GM10847 (cell line): Measurements from ENCODE around the gene UQCRFS1.

Source experiments
- POLR2A ChIP-seq: IDR thresholded peaks from 2 replicates; pipeline ENCODE4 v1.6.1; 2011; ENCODE audit not compliant: insufficient read length; ENCODE audit errors: extremely low read depth

UQCRFS1 gene

DNA sequence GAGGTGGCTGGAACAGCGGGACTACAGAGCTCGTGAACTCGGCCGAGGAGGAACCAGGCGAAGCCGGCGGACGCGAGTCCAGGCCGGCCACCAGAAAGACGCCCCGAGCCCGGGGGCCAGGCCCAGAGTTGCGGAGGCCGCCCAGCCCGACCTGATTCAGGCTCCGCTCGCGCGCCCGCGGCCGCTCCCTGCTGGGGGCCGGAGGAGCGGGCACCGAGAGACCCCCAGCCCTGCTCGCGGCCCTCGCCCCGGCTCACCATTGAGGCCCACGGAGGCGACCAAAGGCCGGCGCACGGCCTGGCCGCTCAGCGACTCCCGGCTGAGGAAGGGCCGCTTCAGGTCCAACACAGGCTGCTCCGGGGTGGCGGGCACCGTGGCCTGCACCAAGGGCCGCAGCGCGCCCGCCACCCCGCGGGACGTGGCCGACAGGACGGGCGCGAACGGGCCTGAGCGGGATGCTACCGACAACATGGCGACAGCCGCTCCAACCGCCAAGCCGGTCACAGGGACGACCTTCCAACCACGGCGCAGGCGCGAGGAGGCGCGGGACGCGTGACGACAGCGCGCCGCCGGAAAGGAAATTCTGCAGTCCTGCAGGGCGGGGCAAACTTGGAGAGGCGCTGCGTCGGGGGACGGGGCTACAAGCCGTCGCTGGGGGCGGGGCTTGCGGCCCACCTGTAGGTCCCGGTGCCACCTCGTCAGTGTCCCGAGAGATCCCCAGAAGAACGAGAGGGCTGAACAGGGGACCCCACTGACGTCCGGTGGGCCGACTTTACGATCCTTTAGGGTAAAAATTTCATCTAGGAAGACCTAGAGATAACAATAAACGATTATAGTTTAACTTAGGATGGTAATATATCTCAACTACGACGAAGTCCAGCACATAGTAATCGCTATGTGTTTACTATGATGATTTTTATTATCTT, at the start of gene UQCRFS1:
TSS of gene UQCRFS1 (minus strand) at position 504 of the 926 bp plus-strand sequence. CDS start at position 471, 33 bp downstream.
- TF ChIP-seq POLR2A, result peak; percentile 55

- no peak for TF ChIP-seq POLR2A
Observed at GRCh38 chr19:29262085-29262484, 49.1 kb upstream of the UQCRFS1 start.

- no peak for TF ChIP-seq POLR2A
Observed at GRCh38 chr19:29260477-29261317, 47.7 kb upstream of the UQCRFS1 start.

GRCh38 chr19:29259867-29260281, 46.9 kb upstream of the UQCRFS1 start:
- no peak for TF ChIP-seq POLR2A

DNA sequence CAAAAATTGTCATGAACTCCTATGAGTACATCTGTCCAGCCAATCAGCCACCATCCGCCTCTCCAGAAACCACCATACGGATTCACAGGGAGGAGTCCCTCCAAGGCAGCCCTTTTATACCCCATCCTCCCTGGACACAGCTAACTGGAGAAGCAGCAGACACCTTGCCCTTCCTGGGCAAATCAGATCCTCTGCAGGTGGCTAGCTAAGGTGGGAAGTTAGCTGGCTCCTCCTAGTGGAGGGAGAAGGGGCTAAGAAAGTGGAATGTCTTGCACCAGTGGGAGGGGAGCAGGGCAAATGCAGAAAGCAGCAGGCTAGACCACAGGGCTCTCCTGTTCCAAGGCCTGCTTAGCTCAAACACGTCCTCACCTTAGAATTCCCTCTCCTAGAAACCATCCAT, 46.2 kb upstream of the UQCRFS1 start:
- TF ChIP-seq POLR2A, result no peak

DNA sequence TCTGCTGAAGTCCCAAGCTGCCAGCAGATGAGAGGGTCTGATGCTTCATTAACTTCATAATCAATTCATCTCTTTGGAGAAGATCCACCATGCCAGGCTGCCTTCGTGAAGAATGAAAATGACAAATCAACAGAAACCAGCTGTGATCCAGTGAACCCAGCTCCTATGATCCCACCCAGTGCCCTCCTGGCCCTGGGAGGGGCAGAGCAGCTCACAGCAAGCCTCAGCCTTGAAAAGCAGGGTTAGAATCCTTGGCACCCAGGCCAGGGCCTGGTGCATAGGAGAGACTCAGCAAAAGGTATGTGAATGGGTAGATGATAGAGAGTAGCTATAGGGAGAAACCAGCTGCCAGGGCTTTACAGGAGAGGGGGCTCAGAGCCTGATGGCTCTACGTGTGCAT, 43.6 kb upstream of the UQCRFS1 start:
- no peak for TF ChIP-seq POLR2A

GRCh38 chr19:29255912-29256311, 43.0 kb upstream of the UQCRFS1 start:
- no peak for TF ChIP-seq POLR2A

- TF ChIP-seq POLR2A, result no peak
Observed at GRCh38 chr19:29255006-29255405, 42.1 kb upstream of the UQCRFS1 start.

DNA sequence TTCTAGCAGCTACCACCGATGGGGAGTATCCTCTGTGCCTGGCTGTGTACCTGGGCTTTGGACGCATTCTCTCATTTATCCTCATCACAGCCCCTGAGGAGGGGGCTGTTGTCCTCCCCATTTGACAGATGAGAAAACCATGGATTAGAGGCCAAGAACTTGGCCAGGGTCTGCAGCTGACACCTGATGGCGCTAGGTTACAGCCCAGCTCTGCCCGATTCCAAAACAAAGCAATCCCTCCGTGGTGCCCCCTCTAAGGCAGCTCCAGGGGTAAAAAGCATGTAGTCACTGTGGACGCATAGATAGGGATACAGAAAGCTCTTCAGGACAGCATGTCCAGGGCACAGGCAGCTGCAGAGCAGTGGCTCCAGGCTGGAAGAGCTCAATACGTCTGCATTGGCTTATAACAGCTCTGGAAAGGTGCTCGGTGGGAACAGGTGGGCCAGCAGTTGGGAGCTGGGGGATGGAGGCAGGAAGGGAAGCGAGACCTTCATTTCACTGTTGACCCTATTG, 35.4 kb upstream of the UQCRFS1 start:
- TF ChIP-seq POLR2A, result no peak

DNA sequence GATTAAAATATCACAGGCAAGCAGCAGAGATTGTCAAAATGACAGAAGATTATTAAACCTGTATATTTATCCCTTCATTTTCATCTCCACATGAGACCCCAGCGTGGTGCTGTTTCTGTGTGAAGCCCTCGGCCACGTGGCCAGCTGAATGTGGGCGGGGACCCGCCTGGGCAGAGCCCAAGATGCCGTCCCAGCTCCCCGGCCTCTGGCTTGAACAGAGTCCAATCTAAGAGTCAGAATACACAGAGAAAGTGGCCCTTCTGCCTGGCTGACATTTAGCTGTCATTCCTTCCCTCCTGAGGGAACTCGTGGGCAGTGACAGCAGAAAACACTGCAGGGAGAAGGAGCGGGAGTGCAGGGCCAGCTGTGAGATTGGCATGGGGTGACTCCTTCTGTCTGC, 34.9 kb upstream of the UQCRFS1 start:
- TF ChIP-seq POLR2A, result no peak

DNA sequence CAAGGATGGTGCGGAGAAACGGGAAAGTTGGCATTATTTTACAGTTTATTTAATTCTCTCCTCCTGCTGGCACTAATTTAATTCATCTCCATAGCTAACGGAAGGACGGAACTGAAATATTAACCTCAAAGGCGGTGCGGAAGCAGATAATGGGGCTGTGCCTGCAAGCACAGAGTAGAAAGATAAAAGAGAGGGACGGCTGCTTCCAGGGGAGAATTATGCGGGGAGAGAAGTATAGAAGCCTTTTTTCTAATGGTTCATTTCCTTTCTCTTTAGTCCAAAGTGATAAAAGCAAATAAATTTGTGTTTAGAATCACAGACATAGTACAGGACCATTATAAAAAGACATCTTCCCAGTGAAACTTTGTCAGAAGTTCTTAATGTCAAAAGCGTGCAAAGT, 34.5 kb upstream of the UQCRFS1 start:
- TF ChIP-seq POLR2A, result no peak

DNA sequence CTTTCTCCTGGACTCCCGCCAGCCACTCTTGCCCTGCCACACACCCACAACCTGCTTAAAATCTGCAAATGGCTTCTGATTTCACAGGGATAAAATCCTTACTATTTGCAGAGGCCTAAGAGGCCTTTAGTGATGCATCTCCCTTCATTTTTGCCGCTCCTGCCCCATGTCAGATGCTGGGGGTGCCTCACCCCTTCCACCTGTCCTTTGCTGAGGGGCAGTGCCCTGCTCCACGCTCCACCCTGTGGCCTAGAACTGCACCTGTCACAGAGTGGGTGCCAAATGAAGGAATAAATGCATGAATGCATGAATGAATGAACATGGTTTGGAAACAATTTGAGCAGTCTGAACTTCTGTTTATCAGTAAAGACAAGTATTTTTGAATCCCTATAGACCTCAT, 34.1 kb upstream of the UQCRFS1 start:
- TF ChIP-seq POLR2A, result no peak

DNA sequence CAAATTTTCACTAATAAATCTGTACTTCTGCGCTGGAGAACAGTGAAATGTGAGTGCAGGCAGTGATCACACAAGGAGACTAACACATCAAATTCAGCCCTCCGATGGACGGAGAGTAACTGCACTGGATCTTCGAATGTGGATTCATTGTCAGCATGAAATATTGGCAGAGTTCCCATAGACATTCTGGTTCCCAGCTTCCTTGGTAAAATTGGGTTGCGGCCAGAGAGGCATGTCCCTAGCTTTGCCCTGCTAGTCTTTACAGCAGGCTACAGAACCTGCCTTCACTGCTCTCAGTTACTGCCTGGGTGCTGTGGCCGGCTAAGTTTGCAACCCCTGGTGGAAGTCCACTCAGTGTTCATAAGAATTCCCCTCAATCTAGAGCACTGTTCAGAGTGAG, 32.3 kb upstream of the UQCRFS1 start:
- TF ChIP-seq POLR2A, result no peak

GRCh38 chr19:29241324-29241723, 28.4 kb upstream of the UQCRFS1 start:
- no peak for TF ChIP-seq POLR2A

- no peak for TF ChIP-seq POLR2A
Observed at GRCh38 chr19:29239213-29239776, 26.3 kb upstream of the UQCRFS1 start.
